LNCaP clone FGC (cell line): ENCODE measurements around the gene POU3F2.

ENCODE experiments used
- DNase-seq: peaks from one replicate; pipeline ENCODE4 v3.0.0-alpha.2; 2011; ENCODE audit warnings: low read depth
- H3K4me3 ChIP-seq: 2 replicates; pipeline ENCODE4 v1.5.1; 2011; ENCODE audit warnings: mild to moderate bottlenecking, low read depth, low read length, control low read depth
- CTCF ChIP-seq: IDR thresholded peaks from 2 replicates; pipeline ENCODE4 v1.5.1; 2012; ENCODE audit warnings: mild to moderate bottlenecking; ENCODE audit not compliant: control insufficient read depth, insufficient read depth; ENCODE audit errors: extremely low read depth

The POU3F2 gene

GRCh38 chr6:98845211-98846020 is 11.0 kb downstream of the POU3F2 start:
- H3K4me3 ChIP-seq = no peak overlapping the region
- DNase-seq = peak; percentile 27
- peak; percentile 88 for TF ChIP-seq CTCF

DNA sequence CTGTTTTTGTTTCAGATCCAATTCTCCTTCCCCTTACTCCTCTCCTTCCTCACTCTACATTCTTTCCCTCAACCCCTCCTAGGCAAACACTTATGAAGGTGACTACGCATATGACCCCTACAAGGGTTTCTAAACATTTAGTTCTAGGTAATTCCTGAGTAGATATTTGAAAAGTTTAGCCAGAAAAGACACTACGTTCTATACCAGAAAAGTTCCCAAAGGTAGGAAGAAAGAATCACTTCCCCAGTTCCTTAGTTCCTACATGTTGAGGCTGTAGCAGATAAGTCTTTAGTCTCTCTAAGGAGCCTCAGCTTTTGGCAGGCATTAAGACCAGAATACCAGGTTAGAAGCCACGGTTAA is 11.6 kb downstream of the POU3F2 start:
- DNase-seq = no peak
- H3K4me3 ChIP-seq = no peak overlapping the region
- TF ChIP-seq CTCF = no peak

DNA sequence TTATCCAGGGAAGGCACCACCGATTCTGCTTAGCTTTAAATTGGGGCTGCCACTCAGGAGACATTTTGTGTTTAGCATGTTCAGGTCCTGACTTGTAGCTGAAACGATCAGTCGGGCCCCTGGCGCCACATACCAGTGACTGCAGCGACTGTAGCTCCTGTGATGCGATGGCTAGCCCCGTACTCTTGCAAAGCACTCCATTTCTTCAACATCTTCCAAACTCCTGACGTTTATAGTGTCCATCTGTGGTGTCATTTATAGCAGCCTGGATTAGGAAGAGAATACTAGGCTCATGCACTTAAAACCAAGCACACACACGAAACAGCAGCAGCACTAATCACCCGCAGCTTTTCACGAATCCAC is 13.0 kb downstream of the POU3F2 start:
- no peak for DNase-seq
- H3K4me3 ChIP-seq = no peak overlapping the region

GRCh38 chr6:98847779-98848538 is 13.6 kb downstream of the POU3F2 start:
- no peak for DNase-seq
- H3K4me3 ChIP-seq = no peak overlapping the region
- TF ChIP-seq CTCF = no peak

More for the DNA sequence above, 13.0 kb downstream of the POU3F2 start:
- no peak for TF ChIP-seq CTCF

- no peak for TF ChIP-seq CTCF
- DNase-seq = no peak
Observed at GRCh38 chr6:98848539-98849242, 14.3 kb downstream of the POU3F2 start.

DNA sequence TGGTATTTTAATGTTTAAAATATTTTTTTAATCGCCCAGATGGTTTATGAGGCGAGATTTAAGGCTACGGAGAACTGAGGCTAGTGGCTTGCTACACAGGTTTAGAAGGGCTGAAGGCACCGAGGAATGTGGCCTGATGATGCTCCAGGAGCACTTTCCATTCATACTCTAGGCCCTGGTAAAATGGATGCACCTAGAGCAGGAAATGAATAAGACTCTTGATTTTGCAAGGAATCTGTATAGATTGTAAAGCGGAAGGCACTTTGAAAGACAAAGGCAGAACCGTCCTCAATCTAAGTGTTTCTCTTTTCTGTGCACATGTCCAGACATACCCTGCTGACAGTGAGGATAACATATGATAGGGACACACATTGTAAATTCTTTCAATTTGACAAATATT is 30.1 kb downstream of the POU3F2 start:
- no peak for TF ChIP-seq CTCF
- H3K4me3 ChIP-seq = no peak overlapping the region
- no peak for DNase-seq

More at GRCh38 chr6:98848539-98849242, 14.3 kb downstream of the POU3F2 start:
- H3K4me3 ChIP-seq = no peak overlapping the region
